SU-DHL-6 (cell line): ENCODE measurements around the gene SMIM5.

ENCODE experiments used
- H2AFZ ChIP-seq: fragments of 200-600 bp; sonication (generic); 2 replicates; pipeline ENCODE4 v1.6.1; 2014; ENCODE audit warnings: low read depth, mild to moderate bottlenecking, moderate library complexity, mixed read lengths, antibody characterized with exemption, low read length; ENCODE audit not compliant: severe bottlenecking
- H3F3A ChIP-seq: fragments of 200-600 bp; shearing (Covaris generic); 2 replicates; pipeline ENCODE4 v1.6.0; 2016; ENCODE audit warnings: antibody characterized with exemption, mild to moderate bottlenecking; ENCODE audit not compliant: insufficient read depth
- H3K27ac ChIP-seq: fragments of 200-600 bp; sonication (generic); 2 replicates; pipeline ENCODE4 v1.5.1; 2016; ENCODE audit warnings: low read depth, mild to moderate bottlenecking, low read length, moderate library complexity, mixed read lengths
- H3K27me3 ChIP-seq: fragments of 200-600 bp; sonication (generic), shearing (Covaris generic); 2 replicates; pipeline ENCODE4 v1.6.0; 2014; ENCODE audit warnings: mild to moderate bottlenecking, low read length
- H3K36me3 ChIP-seq: fragments of 200-600 bp; sonication (generic); 2 replicates; pipeline ENCODE4 v1.6.1; 2014; ENCODE audit warnings: mild to moderate bottlenecking, low read length, mixed read lengths
- H3K4me2 ChIP-seq: fragments of 300-600, 200-600 bp; shearing (Covaris generic), sonication (generic); 2 replicates; pipeline ENCODE4 v1.6.0; 2014; ENCODE audit warnings: low read length, low read depth, mild to moderate bottlenecking; ENCODE audit not compliant: poor library complexity, severe bottlenecking
- H3K4me3 ChIP-seq: fragments of 200-600 bp; sonication (generic); 2 replicates; pipeline ENCODE4 v1.5.1; 2014; ENCODE audit warnings: antibody characterized with exemption, low read length, mild to moderate bottlenecking, mixed read lengths; ENCODE audit not compliant: insufficient read depth, poor library complexity, severe bottlenecking
- H3K79me2 ChIP-seq: fragments of 200-600 bp; sonication (generic); 2 replicates; pipeline ENCODE4 v1.6.1; 2014; ENCODE audit warnings: mild to moderate bottlenecking, low read length, moderate library complexity; ENCODE audit not compliant: insufficient read depth
- H3K9ac ChIP-seq: fragments of 200-600 bp; sonication (generic); 2 replicates; pipeline ENCODE4 v1.7.0; 2014; ENCODE audit warnings: mild to moderate bottlenecking, low read length
- H3K9me2 ChIP-seq: fragments of 200-600 bp; sonication (generic); replicated peaks from 2 replicates; pipeline ENCODE4 v1.6.1; 2014; ENCODE audit warnings: low read length; ENCODE audit not compliant: insufficient read depth
- H3K9me3 ChIP-seq: fragments of 200-600 bp; sonication (generic); 2 replicates; pipeline ENCODE4 v1.6.1; 2014; ENCODE audit warnings: low read length, mixed read lengths; ENCODE audit not compliant: insufficient read depth
- H4K20me1 ChIP-seq: fragments of 200-600 bp; sonication (generic); 2 replicates; pipeline ENCODE4 v1.6.1; 2014; ENCODE audit warnings: low read depth, mild to moderate bottlenecking, antibody characterized with exemption, low read length, moderate library complexity, mixed read lengths
- EZH2phosphoT487 ChIP-seq: fragments of 200-600 bp; sonication (generic), shearing (Covaris generic); conservative IDR thresholded peaks from 2 replicates; pipeline ENCODE4 v1.6.1; 2018; ENCODE audit warnings: mild to moderate bottlenecking, antibody characterized with exemption, low read length, moderate library complexity, mixed read lengths
- TF ChIP-seq, protein P1 (sequence below): fragments of 200-600 bp; sonication (generic); IDR thresholded peaks from one replicate; pipeline ENCODE4 v1.5.1; 2017; ENCODE audit warnings: antibody characterized with exemption, mild to moderate bottlenecking, low read length, moderate library complexity; ENCODE audit not compliant: insufficient read depth, poor library complexity, severe bottlenecking

Gene SMIM5

DNA sequence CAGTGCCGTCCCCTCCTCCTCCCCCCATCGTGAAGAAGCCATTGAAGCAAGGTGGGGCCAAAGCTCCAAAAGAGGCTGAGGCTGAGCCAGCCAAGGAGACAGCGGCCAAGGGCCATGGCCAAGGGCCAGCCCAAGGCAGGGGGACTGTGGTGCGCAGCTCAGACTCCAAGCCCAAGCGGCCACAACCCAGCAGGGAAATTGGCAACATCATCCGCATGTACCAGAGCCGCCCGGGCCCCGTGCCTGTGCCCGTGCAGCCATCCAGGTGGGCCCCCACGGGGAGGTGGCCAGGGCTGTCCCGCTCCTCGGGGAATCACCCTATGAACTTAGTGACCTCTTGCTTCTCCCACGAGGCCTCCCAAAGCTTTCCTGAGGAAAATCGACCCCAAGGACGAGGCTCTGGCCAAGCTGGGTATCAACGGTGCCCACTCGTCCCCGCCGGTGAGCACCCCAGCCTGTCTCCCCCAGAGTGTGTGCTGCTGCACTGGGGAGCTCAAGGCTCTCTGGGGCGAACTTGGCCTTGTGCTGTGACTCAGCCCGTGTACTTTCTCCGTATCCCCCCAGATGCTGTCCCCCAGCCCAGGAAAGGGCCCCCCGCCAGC is 16.6 kb upstream of the SMIM5 start:
- Histone ChIP-seq H3K4me3 (no peak overlapping the region), H3K27me3 (no peaks in the 10 kb centered on the region), H4K20me1 (no peaks in the 10 kb centered on the region), H2AFZ (no peak overlapping the region), H3K4me2 (no peak overlapping the region), H3K36me3 (no peaks in the 10 kb centered on the region), H3K9me2 (no peaks in the 10 kb centered on the region), H3F3A (no peaks in the 10 kb centered on the region), H3K9me3 (no peaks in the 10 kb centered on the region), H3K79me2 (no peaks in the 10 kb centered on the region), H3K27ac (no peak overlapping the region), H3K9ac (no peak overlapping the region)
- TF ChIP-seq, protein P1, sequence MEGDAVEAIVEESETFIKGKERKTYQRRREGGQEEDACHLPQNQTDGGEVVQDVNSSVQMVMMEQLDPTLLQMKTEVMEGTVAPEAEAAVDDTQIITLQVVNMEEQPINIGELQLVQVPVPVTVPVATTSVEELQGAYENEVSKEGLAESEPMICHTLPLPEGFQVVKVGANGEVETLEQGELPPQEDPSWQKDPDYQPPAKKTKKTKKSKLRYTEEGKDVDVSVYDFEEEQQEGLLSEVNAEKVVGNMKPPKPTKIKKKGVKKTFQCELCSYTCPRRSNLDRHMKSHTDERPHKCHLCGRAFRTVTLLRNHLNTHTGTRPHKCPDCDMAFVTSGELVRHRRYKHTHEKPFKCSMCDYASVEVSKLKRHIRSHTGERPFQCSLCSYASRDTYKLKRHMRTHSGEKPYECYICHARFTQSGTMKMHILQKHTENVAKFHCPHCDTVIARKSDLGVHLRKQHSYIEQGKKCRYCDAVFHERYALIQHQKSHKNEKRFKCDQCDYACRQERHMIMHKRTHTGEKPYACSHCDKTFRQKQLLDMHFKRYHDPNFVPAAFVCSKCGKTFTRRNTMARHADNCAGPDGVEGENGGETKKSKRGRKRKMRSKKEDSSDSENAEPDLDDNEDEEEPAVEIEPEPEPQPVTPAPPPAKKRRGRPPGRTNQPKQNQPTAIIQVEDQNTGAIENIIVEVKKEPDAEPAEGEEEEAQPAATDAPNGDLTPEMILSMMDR: no peak
- TF ChIP-seq EZH2phosphoT487: no peak

DNA sequence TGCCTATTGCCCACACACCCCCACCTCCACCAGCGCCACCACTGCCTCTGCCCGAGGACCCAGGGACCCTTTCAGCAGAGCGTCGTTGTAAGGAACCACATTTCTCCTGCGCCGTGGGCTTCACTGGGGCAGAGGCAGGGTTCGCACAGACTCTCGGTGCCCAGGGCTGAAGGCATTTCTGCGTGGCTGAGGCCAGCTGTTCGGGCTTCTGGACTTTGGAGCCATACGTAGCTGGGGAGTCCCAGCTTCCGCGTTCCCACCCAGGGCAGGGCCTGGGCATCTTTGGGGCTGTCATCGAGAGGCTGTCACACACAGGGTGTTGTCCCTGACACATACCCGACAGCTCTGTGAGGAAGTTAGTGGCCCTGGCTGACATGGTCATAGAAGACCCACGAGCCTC is 16.0 kb upstream of the SMIM5 start:
- no peak overlapping the region for H3K27ac ChIP-seq
- H3K4me2 ChIP-seq: no peak overlapping the region
- no peaks in the 10 kb centered on the region for H3K36me3 ChIP-seq
- no peaks in the 10 kb centered on the region for H3K9me3 ChIP-seq
- no peaks in the 10 kb centered on the region for H3K27me3 ChIP-seq
- H2AFZ ChIP-seq: no peak overlapping the region
- no peak for TF ChIP-seq EZH2phosphoT487
- TF ChIP-seq, protein P1: no peak
- no peaks in the 10 kb centered on the region for H3K9me2 ChIP-seq
- no peak overlapping the region for H3K4me3 ChIP-seq
- H3K79me2 ChIP-seq: no peaks in the 10 kb centered on the region
- H4K20me1 ChIP-seq: no peaks in the 10 kb centered on the region
- H3K9ac ChIP-seq: no peak overlapping the region
- no peaks in the 10 kb centered on the region for H3F3A ChIP-seq

DNA sequence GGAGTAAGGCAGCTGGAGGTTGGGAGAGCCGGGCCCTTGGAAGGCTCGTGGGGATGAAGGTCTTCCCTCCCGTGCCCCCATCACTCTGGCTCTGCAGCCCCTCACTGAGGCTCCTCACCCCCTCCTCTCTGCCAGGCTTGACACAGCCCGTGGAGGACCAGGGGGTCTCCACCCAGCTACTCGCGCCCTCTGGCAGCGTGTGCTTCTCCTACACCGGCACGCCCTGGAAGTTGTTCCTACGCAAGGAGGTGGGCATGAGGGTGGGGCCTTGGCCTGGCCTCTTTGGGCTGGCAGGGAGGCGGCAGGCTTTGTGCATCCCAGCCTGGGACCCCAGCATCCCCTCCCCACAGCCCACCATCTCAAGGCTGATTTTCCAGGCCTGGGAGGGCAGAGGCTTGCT is 15.6 kb upstream of the SMIM5 start:
- no peaks in the 10 kb centered on the region for H4K20me1 ChIP-seq
- H3K4me3 ChIP-seq: no peak overlapping the region
- no peak overlapping the region for H3K9ac ChIP-seq
- no peaks in the 10 kb centered on the region for H3K36me3 ChIP-seq
- H3F3A ChIP-seq: no peaks in the 10 kb centered on the region
- H3K9me2 ChIP-seq: no peaks in the 10 kb centered on the region
- no peak overlapping the region for H2AFZ ChIP-seq
- H3K9me3 ChIP-seq: no peaks in the 10 kb centered on the region
- no peak overlapping the region for H3K4me2 ChIP-seq
- no peak for TF ChIP-seq EZH2phosphoT487
- TF ChIP-seq, protein P1: no peak
- H3K79me2 ChIP-seq: no peaks in the 10 kb centered on the region
- no peaks in the 10 kb centered on the region for H3K27me3 ChIP-seq
- H3K27ac ChIP-seq: no peak overlapping the region
